GM21717 (cell line): ENCODE data around the gene DPYSL4.

ENCODE experiments used
- ATAC-seq: cut with Tn5 transposase; IDR thresholded peaks from one replicate; pipeline ENCODE4 v1.9.1; 2021; ENCODE audit warnings: mild to moderate bottlenecking, moderate library complexity; ENCODE audit not compliant: unreplicated experiment

DPYSL4 gene

DNA sequence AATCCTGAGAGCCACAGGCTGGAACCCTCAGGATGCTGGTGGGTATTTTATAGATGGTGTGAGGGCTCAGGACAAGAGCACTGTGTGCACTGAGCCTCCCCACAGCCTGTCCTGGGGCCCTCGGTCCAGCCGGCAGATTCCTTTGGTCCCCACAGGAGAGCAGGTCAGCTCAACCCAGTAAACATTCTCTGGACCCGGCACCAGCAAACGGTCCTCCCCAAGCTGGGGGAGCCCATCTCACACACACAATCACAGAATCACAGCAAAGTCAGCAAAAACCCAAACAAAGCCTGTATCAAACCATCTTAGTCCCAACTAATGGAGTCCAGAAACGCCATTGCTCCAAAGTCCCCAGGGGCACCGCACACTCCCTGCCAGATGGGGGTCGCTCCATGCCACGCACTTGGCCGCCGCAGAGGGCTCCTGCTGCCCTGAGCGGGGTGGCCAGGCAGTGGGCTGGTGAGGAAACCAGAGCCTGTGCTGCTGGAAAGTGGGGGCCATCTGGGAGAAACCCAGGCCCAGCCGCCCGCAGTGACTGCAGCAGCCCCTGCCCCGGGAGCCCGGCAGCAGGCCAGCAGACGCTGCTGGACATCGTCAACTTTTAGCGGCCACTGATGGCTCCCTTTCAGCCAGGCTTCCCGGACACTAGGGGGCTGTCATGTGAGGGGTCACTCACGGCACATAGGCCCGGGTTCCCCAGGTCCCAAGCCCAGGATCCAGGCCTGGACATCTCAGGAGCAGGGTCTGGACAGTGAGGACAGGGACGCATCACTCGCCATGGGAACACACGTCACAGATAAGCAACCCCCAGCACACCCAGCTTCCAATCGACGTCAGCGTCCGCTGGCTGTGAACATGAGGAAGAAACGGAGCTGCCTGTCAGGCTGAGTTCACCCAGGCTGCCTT lies 52.6 kb downstream of the DPYSL4 start:
- ATAC-seq, result no peak

DNA sequence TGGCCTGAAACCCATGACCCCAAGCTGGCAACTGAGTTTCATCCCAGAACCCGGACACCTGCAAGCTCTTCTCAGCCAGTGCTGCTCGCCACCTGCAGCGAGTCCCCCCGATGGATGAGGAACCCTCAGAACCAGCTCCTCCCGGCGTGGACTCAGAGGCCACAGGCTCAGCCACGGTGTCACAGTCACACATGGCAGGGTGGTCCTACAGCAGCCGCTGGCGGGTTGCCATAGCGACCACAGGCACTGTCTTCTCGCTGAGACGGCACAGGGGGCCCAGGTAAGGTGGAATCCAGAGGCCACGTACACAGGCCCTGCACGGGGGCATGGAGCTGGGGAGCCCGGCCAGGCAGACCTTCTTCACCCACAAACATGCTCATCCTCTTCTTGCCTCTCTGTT lies 53.4 kb downstream of the DPYSL4 start:
- ATAC-seq, result no peak

DNA sequence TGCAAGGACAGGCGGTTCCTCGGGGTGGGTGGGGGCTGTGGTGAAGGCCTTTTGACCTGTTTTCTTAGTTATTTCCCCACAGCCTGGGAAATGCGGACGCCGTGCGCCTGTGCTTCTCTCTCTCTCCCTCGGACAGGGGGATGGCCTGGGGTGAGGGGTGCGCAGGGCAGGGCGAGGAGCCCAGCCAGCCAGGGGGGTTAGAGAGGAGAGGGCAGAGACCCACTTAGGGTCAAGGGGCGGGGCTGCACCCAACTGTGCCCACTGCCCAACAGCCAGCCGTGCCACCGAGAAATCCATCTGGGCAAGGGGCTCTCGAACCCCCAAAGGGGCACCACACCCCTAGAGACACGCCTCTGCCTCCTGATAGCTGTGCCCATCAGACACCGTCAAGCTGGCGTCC lies 53.8 kb downstream of the DPYSL4 start:
- no peak for ATAC-seq

DNA sequence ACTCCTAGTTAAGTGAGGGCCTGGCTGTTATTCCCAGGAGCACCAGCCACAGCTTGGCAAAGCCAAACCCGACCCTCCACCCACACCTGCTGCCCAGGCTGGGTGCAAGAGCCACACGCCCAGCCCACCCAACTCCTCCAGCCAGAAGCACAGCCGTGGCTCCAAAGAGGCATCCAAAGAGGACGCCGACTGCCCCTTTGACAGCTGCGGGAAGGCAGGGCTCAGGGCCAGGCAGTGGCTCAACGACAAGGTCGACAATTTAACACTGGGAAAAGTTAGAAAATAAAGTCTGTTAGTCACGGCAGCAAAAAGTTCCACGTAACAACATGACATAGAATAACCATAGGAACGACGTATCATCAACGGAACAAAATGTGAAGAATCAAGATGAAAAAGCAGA lies 54.3 kb downstream of the DPYSL4 start:
- ATAC-seq, result no peak

DNA sequence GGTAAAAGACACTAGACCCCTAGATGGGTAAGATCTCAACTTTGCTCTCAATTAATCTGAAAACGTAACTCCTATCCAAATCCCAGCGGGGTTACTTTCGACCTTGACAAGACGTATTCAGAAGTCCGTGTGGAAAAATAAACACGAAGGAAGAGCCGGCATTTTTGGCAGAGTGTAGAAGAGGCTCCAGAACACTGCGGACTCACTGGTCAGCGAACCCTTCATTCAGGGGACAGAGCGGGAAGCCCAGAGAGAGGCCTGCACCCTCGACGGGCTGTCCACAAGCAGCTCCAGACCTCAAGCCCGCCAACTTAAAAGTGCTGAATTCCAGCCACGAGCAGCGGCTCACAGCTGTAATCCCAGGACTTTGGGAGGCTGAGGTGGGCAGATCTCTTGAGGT lies 54.7 kb downstream of the DPYSL4 start:
- no peak for ATAC-seq

DNA sequence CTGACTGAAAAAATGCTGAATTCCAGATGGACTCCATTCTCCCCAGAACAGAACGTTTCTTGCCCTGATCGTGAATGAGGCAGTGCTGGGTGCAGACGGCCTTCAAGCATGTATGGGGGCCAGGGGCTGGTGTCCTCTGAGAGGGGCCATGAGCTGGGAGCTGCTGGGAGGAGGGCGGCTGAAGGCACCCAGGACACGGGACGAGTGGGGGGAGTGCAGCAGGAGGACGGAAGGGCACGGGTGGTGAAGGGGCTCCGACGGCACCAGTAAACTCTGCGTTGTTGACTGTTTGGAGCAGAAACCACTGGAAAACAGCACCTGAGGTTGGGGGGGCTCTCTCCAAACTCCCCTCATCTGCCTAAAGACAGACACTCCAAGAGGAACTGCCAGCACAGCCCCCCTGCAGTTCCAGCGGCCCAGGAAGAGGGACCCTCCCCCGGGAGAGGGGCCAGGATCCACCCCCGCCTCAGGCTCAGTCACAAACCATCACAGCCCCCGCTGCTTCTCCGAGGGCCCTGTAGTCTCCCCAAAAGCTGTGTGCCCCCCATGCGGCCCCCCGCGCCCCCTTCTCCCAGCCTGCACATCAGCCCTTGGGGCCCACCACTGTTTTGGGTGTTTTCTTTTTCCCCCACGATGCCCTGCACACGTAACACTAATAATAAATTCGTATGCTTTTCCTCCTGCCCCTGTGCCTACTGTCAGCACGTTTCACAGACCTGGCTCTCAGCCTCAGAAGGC lies 55.5 kb downstream of the DPYSL4 start:
- ATAC-seq, result no peak

DNA sequence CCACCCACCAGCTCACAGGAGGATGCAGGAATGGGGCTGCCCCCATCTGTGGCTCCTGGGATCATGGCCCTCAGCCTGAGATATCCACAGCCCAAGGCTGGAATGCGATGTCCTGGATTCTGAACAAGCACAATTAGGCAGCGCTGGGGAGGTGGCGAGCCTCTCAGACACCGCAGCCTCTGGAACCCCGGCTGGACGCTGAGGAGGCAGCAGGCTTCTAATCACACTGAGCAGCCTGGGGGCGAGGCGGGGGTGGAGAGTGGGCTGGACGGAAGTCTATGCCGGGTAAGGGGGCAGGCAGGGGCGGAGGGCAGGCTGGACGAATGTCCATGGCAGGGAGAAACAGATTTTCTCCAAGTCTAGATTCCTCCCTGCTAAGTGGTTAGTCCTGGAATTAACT lies 56.4 kb downstream of the DPYSL4 start:
- ATAC-seq, result no peak

DNA sequence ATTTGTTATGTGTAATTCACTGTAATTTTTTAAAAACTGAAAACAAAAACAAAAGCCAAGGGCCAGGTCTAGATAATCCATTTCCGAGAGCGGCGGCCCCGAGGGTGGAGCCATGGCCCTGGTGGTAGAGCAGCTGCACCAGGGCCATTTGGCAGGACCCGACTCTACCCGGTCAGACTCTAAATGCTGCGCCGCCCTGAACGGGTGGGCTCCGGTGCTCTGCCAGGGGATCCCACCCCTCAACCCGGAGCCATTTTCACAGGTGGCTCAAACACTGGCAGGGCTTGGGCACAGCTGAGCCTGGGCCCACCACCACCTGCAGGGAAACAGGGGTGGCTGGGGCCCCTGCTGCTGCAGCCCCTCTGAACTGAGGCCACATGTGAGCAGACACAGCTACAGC lies 56.9 kb downstream of the DPYSL4 start:
- no peak for ATAC-seq

DNA sequence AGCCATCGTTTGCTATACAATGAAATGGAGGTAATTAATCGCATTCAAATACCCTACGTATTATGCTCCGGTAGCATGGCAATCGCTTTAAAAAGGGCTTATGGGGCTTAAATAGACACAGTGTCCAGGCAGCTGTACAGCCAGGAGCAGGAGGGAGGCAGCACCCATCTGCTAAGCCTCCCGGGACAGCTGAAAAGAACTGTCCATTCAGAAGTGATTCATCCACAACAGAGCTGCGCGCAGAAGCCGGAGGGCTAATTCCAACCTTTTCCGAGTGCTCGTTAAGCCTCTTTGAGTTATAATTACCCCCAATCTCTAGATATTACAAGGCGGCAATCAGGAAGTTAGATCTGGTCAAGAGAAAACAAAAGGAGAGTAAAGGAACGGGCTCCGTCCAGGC lies 58.3 kb downstream of the DPYSL4 start:
- no peak for ATAC-seq

DNA sequence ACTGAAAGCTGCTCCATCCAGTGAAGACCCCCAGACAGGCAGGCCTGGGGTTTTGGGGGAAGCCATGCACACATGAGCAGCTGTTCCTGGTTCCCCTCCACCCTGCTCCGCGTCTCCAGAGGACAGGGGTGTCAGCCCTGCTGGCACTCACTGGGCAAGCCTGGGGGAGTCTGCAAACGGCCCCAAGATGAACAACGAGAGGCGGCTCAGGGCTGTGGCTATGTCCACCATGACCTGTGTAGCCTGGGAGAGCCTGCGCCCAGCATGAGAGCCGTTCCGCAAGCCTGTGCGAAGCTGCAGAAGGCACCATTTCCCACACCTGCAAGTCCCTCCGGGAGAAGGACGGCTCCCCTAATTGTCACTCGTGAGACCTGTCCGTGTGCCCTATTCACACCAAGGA lies 59.5 kb downstream of the DPYSL4 start:
- no peak for ATAC-seq

DNA sequence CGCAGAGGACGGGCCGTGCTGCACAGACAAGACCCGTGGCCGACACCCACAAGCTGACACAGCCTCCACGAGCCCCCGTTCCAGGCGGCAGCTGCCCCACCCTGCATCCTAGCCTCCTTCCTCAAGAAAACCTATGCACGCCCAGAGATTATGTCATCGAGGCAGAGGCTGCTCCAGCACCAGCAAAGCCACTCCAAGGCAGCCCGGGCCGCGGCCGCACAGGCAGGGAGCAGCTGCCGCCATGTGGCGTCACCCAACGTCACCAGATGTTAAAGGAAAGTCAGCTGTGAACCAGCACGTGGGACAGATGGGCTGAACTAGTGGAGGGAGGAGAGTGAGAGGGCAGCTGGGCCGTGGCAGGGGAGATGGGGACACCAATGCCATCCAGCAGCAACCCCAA lies 61.2 kb downstream of the DPYSL4 start:
- no peak for ATAC-seq

DNA sequence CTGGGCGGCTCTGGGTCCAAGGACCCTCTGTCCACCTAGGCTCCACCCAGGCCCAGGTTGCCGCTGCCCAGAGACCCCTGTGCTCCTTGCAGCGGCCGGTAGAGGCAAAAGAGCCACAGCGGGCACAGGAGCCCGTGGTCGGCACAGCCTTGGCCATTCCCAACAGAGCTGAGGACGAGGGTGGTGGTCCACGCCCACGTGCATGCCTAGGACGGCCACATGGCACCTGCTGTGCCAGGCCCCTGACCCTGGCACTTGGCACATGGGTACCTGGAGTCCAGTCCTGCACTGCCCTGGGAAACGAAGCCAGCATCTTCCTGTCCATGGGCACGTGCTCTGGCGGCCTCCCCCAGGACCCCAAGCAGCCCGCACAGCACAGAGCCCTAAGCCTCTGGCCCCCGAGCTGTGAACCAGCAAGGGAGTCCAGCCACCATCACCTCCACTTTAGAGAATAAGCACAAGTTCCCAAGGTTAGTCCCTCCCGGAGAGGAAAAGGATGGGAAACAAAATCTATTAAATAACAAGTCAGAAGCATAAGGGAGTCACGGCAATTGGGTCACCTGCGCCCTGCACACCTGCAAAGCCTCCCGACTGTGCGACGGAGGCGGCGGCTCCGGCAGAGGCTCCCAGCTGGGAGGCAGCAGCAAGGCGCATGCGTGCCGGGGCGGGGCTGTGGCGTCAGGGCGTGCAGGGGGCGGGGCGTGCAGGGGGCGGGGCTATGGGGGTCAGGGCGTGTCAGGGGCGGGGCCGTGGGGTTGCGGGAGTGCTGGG lies 61.9 kb downstream of the DPYSL4 start:
- ATAC-seq, result no peak

DNA sequence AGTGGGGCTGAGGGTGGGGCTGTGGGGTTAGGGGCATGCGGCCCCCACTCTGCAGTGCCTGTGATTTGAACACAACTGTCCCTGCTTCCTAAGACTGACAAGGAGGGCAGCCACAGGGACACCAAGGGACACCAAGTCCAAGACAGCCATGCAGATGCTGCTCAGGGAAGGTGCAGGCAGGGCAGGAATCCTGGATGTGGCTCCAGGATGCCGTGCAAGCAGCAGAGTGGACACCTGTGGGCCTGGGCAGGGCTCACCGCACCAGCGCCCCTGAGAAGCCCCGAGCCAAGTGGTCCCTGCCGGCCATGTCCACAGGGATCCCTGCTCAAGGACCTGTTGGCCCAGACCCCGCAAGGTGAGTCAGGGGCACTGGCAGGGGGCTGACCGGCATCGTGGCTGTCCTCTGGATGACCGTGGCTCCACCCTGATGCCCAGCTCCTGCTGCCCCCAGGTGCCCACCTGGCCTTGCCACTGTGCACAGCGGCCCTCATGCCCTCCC lies 62.5 kb downstream of the DPYSL4 start:
- no peak for ATAC-seq

DNA sequence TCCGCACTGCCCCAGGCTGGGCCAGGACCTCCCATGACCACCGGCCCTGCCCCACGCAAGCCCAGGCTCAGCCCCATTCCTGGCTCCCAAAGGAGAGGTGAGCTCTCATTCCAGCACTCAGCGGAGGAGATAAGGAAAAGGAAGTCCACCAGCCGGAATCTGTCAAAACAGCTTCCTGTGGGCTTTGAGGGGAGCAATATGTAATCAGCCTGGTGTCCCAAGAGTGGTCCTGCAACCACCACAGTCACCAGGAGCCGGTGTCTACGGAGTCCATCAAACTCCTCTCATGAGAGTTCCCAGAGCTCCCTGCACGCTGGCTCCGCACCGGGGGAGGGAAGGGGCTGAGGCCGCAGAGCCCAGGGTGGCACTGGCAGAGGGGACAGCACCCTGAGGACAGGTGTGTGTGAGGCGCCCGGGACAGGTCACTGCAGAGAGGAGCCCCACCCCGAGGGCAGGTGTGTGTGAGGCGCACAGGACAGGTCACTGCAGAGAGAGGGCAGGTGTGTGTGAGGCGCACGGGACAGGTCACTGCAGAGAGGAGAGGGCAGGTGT lies 63.2 kb downstream of the DPYSL4 start:
- ATAC-seq, result no peak

DNA sequence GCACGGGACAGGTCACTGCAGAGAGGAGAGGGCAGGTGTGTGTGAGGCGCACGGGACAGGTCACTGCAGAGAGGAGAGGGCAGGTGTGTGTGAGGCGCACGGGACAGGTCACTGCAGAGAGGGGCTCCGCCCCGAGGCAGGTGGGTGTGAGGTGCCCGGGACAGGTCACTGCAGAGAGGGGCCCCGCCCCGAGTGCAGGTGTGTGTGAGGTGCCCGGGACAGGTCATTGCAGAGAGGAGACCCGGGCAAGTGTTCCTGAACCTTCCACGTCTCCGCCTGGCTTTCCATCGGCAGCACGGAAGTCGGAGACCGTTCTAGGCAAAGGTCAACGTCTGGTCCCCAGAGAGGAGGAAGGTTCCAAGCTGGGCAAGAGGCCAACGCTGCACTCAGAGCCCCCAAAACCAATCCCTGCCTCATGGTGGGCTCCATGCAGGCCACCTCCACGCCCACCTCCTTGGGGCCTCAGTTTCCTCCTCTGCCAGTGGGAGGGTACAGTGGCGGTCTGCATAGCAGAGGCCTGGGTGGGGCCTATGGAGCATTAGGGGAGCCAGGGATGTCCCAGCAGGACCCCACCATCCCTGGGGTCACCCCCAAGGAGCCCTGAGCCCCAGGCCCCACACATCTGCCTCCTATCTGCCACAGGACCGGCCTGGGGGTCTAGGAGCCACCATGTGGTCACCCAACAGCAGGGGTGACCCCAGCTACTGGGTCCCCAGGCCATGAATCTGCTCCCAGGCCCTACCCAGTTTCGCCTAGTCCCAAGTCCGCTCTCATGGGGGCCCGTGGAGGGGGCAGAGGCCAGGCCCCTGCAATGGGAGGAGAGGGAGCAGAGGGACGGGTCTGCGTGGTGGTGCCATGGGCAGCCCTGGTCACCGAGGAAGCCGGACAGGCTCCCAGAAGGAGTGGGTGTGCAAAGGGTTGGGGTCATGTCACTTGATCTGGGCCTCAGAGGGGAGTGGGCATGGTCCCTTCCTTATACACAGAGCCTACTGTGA lies 64.0 kb downstream of the DPYSL4 start:
- ATAC-seq, result no peak

DNA sequence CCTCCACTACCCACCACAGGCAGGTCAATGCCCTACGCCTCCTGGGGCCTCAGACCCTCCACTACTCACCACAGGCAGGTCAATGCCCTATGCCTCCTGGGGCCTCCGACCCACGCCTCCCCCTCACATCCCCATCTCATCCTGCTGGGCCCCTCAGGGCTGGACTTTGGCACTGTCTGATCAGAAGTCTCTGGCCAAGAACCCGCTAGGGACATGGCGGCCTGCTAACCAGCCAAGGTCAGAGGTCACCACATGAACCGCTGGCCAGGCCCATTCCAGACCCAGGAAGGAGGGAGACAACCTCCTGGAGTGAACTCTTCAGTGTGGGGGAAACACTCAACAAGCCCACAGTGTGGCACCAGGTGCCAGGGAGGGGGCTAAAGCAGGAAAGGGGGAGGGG lies 65.2 kb downstream of the DPYSL4 start:
- ATAC-seq, result no peak

DNA sequence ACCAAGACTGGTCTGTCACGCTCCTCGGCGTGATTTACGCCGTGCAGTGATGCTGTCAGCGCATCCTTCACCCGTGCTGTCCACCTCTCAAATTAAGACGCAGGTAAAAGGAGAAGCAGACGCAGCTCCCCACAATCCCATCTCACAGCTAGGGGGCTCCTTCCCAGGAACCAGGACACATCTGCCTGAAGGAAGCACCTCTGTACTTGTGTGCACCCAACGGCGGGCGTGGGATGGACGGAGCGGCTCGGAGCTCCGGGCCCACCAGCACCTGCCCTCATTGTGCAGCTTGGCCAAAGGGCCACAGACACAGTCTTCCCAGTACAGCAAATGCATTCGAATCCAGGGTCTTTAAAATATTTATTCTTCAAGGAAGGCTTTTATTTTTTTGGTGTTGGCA lies 65.7 kb downstream of the DPYSL4 start:
- no peak for ATAC-seq

DNA sequence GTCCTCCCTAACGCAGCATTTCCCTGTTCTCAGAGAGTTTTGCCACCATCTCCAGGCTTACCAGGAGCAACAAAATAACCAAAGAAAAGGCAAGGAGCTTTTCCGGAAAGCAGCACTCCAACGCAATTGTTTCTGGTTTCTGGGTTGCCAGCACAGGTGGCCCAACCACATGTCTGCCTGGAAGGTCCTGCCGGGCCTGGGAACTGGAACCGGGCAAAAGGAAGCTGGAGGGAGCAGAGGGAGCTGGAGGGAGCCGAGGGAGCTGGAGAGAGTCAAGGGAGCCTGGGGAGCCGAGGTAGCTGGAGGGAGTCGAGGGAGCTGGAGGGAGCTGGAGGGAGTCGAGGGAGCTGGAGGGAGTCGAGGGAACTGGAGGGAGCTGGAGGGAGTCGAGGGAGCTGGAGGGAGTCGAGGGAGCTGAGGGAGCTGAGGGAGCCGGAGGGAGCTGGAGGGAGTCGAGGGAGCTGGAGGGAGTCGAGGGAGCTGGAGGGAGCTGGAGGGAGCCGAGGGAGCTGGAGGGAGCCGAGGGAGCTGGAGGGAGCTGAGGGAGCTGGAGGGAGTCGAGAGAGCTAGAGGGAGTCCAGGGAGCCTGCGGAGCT lies 66.4 kb downstream of the DPYSL4 start:
- ATAC-seq, result no peak

DNA sequence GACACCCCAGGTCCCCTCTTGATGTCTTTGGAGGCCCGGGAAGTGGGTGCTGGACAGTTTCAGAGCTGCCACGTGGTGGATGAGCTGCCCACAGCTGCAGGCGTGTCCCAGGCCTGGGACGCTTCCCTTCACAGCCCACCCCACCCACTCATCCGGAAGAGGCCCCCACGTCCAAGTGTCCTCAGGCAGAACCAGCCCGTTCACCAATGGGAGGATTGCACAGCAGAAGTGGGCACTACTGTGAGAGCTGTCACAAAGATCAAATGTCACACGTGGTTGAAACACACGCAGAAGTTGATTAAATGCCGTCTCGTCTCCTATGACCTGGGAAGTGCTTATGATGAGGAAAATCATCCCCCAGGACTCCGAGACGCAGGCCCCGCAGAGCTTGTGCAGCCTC lies 68.1 kb downstream of the DPYSL4 start:
- ATAC-seq, result no peak
